ENCODE results near the gene GNG12.

GNG12 gene

GRCh38 chr1:67696708-67697107 lies 136.6 kb downstream of the GNG12 start:
- no peak for DNase-seq

GRCh38 chr1:67695963-67696362 lies 137.3 kb downstream of the GNG12 start:
- no peak for DNase-seq

GRCh38 chr1:67691712-67692111 lies 141.6 kb downstream of the GNG12 start:
- DNase-seq, result no peak

- DNase-seq, result no peak
Measured at GRCh38 chr1:67690411-67690810, 142.9 kb downstream of the GNG12 start.

DNA sequence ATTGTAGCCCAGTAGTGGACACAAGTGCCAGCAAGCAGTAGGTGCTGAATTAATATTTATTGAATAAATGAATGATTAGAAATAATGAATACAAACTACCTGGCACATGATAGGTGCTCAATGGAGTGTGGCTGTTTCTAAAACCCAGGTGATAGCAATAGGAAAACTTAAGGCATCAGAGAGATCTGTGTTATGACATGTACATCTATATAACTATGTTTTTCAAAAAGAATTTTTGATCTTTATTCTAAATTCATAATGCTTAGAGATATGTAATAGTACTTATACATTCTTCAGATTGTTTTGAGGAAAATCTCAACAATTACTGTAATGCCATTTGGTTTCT lies 143.3 kb downstream of the GNG12 start:
- no peak for DNase-seq

- no peak for DNase-seq
Measured at GRCh38 chr1:67689267-67690017, 143.8 kb downstream of the GNG12 start.

DNA sequence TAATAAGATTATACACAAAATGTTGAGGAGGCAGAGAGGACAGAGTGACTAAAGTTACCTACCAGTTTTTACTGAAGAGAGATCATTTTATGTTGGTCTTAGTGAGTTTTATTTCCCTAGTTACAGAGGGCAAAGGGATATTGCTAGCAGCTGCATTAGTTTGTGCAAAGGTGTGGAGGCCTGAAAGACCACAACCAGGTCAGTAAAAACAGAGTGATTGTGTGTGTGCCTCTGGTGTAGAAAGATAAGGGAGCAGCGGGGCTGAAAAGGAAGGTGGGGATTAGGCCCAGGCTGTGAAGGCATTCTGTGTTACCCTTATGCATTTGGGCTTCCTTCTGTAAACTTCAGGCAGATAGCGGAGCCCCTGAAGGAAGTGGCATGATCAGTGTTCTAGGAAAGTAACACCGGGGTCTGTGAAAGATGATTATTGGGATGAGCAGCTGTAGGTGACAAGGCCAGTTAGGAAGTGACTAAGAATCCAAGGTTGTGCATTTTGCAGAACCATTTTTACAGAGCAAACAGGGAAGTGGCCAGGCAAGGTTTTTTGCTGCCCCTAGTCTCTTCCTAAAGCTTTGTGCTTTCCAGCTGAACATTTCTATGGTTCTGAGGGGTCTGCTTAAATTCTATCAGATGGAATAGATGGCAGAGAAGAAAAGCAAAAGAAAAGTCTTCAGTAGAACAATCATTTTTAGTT lies 144.6 kb downstream of the GNG12 start:
- DNase-seq, result no peak

- DNase-seq, result no peak
Measured at GRCh38 chr1:67687649-67688048, 145.6 kb downstream of the GNG12 start.

- no peak for DNase-seq
Measured at GRCh38 chr1:67687198-67687545, 146.1 kb downstream of the GNG12 start.

GRCh38 chr1:67686267-67687197 lies 146.7 kb downstream of the GNG12 start:
- peak; percentile 63 for DNase-seq

DNA sequence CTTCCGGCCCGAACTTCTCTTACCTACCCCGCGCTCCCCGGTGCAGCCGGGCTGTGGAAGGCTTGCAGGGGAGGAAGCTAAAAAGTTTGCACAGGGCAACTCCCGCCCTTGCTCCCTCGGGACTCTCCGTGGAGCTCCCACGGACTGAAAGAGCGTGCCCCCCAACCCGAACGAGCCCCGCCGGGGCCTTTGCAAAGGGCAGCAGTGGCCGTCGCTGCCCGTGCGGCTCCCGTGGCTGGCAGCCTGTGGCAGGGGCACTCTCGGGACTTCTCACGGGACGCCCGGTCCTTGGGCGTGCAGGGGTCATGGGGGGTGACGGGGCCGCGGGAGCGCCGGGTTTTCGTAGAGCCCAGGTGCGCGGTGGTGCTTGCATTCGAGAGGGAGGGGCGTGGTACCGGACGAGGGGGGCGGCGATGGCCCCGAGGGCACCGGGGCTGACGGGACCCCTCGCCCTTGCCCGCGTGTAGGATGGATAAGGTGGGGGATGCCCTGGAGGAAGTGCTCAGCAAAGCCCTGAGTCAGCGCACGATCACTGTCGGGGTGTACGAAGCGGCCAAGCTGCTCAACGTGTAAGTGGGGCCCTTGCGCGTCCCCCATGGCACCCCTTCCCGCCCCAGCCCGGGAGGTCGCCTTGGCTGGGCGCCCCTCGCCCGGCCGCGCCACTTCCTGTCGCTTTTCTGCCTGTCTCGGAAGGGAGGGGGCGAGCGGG lies 147.6 kb downstream of the GNG12 start:
- peak; percentile 66 for DNase-seq

DNA sequence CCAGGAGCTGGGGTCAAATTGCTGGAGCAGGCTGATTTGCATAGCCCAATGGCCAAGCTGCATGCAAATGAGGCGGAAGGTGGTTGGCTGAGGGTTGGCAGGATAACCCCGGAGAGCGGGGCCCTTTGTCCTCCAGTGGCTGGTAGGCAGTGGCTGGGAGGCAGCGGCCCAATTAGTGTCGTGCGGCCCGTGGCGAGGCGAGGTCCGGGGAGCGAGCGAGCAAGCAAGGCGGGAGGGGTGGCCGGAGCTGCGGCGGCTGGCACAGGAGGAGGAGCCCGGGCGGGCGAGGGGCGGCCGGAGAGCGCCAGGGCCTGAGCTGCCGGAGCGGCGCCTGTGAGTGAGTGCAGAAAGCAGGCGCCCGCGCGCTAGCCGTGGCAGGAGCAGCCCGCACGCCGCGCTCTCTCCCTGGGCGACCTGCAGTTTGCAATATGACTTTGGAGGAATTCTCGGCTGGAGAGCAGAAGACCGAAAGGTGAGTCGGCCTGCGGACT lies 148.2 kb downstream of the GNG12 start, which contains the start of gene GADD45A:
GADD45A (plus strand) TSS at position 135 of the 491 bp plus-strand sequence; CDS start at position 429, 294 bp downstream.
- DNase-seq, result peak; percentile 93

DNA sequence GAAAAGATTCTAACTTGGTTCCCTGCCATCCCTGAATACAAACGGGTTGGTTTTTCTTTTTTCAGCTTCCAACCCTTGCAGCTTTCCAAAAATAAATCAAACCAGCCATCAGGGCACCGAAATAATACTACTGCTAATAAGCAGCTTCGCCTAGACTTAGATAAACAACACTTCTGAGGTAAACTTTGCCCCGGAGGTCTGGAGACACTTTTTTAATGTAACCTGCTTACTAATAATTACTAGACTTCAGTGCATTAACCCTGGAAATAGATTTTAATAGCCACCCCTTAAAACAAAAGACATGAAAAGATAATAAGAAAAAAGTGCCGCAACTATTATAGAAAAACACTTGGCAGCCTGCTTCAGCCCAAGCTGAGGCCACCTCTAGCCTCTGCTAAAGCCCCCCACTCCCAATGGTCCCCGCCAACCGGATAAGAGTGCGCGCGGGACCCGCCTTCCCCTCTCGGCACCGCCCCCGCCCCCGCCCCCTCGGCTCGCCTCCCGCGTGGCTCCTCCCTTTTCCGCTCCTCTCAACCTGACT lies 148.7 kb downstream of the GNG12 start:
- DNase-seq, result no peak

DNA sequence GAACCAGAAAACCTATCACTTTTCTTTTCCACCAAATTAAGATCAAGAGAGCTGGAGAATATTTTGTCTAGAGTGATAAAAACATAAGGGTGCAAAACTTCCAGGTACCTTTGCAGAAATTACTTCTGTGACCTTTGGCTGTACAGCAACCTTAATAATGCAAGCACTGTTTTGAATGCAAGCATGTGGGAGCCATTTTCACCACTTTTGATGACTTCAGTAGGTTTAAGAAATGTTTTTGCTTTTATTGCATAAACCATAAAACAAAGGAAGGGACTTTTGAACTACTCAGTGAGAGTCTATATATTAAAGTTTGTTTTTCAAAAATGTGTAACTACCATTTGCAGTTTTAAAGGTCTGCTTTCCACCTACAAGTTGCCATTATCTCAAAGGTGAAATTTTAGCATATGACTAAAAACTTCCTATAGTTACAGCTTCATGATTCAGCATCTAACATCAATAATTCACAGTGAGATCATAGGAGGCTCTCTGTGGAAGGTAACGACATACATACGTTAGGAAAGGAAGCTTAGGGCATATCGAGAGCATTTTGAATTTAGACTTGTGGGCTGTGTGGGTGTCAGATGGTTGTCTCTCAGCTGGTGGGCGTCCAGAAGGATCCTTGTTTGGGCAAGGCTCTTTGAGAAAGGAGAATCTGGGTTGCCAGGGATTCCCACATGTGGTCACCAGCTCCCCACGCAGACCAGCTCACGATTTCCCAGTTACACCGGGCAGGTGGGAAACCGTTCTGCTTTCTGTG lies 149.3 kb downstream of the GNG12 start:
- DNase-seq, result no peak

DNA sequence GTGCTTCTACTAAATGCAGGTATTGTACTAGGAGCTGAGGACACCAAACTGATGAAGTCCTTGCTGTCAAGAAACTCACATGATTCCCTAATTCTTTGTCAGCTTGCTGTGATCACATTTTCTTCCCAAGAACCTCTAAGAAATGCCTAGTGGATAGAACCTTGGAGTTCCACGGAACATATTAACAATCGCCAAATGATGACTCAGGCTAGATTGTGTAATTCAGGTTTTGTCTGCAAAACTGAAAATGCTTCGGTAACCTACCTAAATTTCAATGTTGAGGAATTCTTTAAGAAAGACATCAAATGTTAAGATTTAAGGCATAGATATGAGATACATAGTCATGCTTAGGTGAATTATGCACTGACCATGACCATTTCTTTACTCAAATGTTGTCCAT lies 150.0 kb downstream of the GNG12 start:
- no peak for DNase-seq

DNA sequence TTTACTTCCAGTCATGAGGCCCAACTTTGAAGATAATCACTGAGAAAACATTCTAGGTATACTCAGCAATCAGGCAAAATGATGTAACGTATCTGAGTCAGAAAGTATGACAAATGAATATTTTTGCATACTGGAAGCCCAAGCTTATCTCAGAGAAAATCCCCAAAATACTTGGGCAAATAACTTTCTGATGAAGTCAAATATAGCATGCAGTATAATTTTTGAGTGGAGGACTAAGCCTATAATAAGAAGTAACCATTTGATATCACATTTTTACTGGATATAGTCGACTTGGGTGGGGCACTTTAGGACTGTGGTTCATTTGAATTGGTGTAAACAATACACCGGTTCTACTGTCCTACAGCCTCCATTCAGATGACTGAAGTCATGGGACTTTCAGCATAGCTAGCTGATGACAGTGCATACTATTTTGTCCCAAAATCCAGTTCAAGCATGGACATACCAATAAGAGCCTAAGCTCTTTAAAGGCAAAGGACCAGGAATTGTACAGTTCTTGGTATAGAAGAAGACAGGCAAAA lies 150.5 kb downstream of the GNG12 start:
- no peak for DNase-seq

DNA sequence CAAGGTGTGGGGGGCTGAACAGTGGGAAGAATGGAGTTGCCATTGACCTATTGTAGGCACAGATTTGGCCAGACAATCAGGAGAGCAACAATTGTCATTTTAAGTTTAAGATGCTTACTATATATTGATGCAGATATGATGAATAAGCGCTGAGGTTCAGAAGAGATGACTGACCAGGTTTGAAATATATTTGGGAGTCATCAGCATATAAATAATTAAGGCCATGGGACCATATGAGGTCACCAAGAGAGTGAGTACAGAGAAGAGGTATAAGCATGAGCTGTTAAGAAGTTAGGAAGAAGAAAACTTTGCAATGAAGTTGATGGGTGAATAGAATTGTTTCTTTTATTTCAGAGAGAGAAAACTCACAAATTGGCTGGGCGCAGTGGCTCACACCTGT lies 152.8 kb downstream of the GNG12 start:
- DNase-seq, result no peak

GRCh38 chr1:67679691-67680090 lies 153.6 kb downstream of the GNG12 start:
- no peak for DNase-seq

DNA sequence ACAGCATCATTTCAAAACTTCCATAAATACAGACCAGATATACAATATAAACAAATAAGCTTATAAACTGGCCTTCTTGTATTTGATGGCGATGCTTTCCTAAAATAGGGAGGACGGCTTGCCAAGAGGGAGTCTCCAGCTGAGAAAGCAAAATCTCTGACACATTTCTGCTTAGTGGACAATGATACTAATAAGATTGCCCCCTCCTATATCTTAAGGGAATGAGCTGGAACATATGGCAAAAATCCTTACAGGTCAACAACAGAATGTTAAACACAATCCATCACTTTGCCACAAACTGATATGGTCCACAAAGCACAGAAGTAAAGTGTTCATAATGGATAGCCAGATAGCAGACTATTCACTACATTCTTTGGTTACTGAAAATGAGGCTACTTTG lies 155.3 kb downstream of the GNG12 start:
- DNase-seq, result no peak

- DNase-seq, result no peak
Measured at GRCh38 chr1:67677408-67677807, 155.9 kb downstream of the GNG12 start.

GRCh38 chr1:67676946-67677345 lies 156.3 kb downstream of the GNG12 start:
- no peak for DNase-seq
